ENCODE results near the gene SPEF2. TPM values are rescaled to one million over a fixed set of nuclear protein-coding genes. Genes with fewer than 3 reads are reported as not detected.

Gene SPEF2, protein sequence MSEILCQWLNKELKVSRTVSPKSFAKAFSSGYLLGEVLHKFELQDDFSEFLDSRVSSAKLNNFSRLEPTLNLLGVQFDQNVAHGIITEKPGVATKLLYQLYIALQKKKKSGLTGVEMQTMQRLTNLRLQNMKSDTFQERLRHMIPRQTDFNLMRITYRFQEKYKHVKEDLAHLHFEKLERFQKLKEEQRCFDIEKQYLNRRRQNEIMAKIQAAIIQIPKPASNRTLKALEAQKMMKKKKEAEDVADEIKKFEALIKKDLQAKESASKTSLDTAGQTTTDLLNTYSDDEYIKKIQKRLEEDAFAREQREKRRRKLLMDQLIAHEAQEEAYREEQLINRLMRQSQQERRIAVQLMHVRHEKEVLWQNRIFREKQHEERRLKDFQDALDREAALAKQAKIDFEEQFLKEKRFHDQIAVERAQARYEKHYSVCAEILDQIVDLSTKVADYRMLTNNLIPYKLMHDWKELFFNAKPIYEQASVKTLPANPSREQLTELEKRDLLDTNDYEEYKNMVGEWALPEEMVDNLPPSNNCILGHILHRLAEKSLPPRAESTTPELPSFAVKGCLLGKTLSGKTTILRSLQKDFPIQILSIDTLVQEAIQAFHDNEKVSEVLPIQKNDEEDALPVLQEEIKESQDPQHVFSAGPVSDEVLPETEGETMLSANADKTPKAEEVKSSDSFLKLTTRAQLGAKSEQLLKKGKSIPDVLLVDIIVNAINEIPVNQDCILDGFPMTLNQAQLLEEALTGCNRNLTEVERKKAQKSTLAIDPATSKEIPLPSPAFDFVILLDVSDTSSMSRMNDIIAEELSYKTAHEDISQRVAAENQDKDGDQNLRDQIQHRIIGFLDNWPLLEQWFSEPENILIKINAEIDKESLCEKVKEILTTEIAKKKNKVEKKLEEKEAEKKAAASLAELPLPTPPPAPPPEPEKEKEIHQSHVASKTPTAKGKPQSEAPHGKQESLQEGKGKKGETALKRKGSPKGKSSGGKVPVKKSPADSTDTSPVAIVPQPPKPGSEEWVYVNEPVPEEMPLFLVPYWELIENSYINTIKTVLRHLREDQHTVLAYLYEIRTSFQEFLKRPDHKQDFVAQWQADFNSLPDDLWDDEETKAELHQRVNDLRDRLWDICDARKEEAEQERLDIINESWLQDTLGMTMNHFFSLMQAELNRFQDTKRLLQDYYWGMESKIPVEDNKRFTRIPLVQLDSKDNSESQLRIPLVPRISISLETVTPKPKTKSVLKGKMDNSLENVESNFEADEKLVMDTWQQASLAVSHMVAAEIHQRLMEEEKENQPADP (N-terminal part only)
- under 1 TPM; 0.27 to 0.71 (median 0.66) TPM for total RNA-seq
- under 1 TPM; 0.13 to 0.56 (median 0.32) TPM for polyA plus RNA-seq
- long read RNA-seq, donor 1 = 0 reads
- long read RNA-seq, donor 2, partial matches to known transcripts = 0 of 1 reads
- long read RNA-seq, donor 2, other reads (novel, unspliced or antisense) = 0 of 1 reads

GRCh38 chr5:35617435-35618303, at the start of gene SPEF2:
Gene SPEF2 (plus strand): TSS chr5:35617863. CDS start chr5:35617998, 135 bp downstream.
- H3K4me1 ChIP-seq = no peaks in the 10 kb centered on the region
- DNase-seq (peak; percentile 77 to 87), ATAC-seq (peak; percentile 87 to 99 (median 97))
- peaks cover 3% of the 10 kb centered on the region for H3K9me3 ChIP-seq
- H3K27ac ChIP-seq = no peak within 1 kb of the TSS
- H3K36me3 ChIP-seq (ENCODE audit: insufficient read depth in 1 of 2, low read depth in 1 of 2) = no peaks in the 10 kb centered on the region
- peak within 1 kb of the TSS; percentile 80 for H3K4me3 ChIP-seq
- WGBS, 3 donors = 2 to 4% (median 3%) methylated on average over 46 to 55 of the region's 55 CpGs
- H3K27me3 ChIP-seq (ENCODE audit: insufficient read depth in 3 of 3, low read length in 2 of 3) = no peaks in the 10 kb centered on the region
- intact Hi-C loops (cut with DNase I) = loop anchor here (2.0 to 10.0 kb wide), 2 partner anchors 307 to 309 kb away; no protein-coding TSS in a partner anchor
- TF ChIP-seq, protein P1, sequence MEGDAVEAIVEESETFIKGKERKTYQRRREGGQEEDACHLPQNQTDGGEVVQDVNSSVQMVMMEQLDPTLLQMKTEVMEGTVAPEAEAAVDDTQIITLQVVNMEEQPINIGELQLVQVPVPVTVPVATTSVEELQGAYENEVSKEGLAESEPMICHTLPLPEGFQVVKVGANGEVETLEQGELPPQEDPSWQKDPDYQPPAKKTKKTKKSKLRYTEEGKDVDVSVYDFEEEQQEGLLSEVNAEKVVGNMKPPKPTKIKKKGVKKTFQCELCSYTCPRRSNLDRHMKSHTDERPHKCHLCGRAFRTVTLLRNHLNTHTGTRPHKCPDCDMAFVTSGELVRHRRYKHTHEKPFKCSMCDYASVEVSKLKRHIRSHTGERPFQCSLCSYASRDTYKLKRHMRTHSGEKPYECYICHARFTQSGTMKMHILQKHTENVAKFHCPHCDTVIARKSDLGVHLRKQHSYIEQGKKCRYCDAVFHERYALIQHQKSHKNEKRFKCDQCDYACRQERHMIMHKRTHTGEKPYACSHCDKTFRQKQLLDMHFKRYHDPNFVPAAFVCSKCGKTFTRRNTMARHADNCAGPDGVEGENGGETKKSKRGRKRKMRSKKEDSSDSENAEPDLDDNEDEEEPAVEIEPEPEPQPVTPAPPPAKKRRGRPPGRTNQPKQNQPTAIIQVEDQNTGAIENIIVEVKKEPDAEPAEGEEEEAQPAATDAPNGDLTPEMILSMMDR (IDR thresholded peaks at IDR 0.05) = peak; percentile 63

GRCh38 chr5:35575578-35575977, 42.1 kb upstream of the SPEF2 start:
- ATAC-seq = no peak
- TF ChIP-seq, protein P1 (IDR thresholded peaks at IDR 0.05) = no peak
- WGBS, 3 donors = 50 to 70% (median 50%) methylated on average over 1 of the region's 1 CpG

DNA sequence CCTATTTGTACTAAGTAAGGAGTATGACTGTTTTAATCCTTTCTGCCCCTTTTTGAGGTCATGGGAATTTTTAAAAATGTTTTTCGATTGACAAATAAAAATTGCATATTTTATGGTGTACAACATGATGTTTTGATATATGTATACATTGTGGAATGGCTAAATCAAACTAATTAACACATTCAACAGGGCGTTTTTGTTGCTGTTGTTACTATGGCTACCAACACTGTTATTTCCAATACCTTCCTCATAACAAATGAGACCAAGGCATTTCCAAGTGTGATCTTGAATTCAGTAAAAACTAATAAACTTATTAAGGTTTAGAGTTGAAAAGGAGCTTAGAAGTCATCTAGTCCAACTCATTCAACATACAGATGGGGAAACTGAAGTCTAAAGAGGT, 30.2 kb upstream of the SPEF2 start:
- TF ChIP-seq, protein P1 (IDR thresholded peaks at IDR 0.05) = no peak
- WGBS, 3 donors = 33 to 41% (median 34%) methylated on average over 2 of the region's 2 CpGs
- Histone ChIP-seq H3K27ac (no peak overlapping the region), H3K36me3 (ENCODE audit: insufficient read depth in 1 of 2, low read depth in 1 of 2) (no peaks in the 10 kb centered on the region), H3K9me3 (no peaks in the 10 kb centered on the region), H3K4me3 (no peak overlapping the region), H3K4me1 (no peaks in the 10 kb centered on the region), H3K27me3 (ENCODE audit: insufficient read depth in 3 of 3, low read length in 2 of 3) (no peaks in the 10 kb centered on the region)
- intact Hi-C loops (cut with DNase I) = no loop called here
- DNase-seq (no peak), ATAC-seq (no peak)

More at GRCh38 chr5:35575578-35575977, 42.1 kb upstream of the SPEF2 start:
- H3K4me1 ChIP-seq = no peaks in the 10 kb centered on the region
- no peak for DNase-seq
- no peaks in the 10 kb centered on the region for H3K9me3 ChIP-seq
- H3K27me3 ChIP-seq (ENCODE audit: insufficient read depth in 3 of 3, low read length in 2 of 3) = peaks cover 0 to 1% (median 0%) of the 10 kb centered on the region in 3 donors
- intact Hi-C loops (cut with DNase I) = no loop called here
- no peak overlapping the region for H3K27ac ChIP-seq
- H3K4me3 ChIP-seq = no peak overlapping the region
- no peaks in the 10 kb centered on the region for H3K36me3 ChIP-seq (ENCODE audit: insufficient read depth in 1 of 2, low read depth in 1 of 2)

Data from psoas muscle (tissue), 8 donors.